Loucy (cell line): Measurements from ENCODE around the gene RPS24.

Experiments used
- EZH2phosphoT487 ChIP-seq: fragments of 200-600 bp; IDR thresholded peaks from 2 replicates; pipeline ENCODE4 v1.6.1; 2018; ENCODE audit warnings: antibody characterized with exemption, mild to moderate bottlenecking, moderate library complexity, borderline replicate concordance
- TF ChIP-seq, protein P1 (sequence below): fragments of 200-600 bp; sonication (generic); conservative IDR thresholded peaks from 2 replicates; pipeline ENCODE4 v1.5.1; 2014; ENCODE audit warnings: mild to moderate bottlenecking, antibody characterized with exemption, low read length

DNA sequence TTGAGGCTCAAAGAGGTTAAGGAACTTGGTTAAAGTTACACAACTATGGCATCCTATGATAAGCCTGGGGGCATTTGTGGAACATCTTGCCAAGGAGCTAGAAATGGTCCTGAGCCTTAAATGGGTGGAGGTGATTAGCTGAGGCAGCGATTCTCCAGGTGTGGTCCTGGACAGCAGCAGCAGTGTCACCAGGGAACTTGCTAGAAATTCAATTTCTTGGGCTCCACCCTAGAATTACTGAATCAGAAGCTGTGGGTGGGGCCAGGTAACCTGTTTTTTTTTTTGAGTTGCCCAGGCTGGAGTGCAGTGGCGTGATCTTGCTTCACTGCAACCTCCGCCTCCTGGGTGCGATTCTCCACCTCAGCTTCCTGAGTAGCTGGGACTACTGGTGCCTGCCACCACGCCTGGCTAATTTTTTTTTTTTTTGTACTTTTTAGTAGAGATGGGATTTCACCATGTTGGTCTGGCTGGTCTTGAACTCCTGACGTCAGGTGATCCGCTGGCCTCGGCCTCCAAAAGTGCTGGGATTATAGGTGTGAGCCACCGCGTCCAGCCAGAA lies 13.1 kb downstream of the RPS24 start:
- TF ChIP-seq, protein P1, sequence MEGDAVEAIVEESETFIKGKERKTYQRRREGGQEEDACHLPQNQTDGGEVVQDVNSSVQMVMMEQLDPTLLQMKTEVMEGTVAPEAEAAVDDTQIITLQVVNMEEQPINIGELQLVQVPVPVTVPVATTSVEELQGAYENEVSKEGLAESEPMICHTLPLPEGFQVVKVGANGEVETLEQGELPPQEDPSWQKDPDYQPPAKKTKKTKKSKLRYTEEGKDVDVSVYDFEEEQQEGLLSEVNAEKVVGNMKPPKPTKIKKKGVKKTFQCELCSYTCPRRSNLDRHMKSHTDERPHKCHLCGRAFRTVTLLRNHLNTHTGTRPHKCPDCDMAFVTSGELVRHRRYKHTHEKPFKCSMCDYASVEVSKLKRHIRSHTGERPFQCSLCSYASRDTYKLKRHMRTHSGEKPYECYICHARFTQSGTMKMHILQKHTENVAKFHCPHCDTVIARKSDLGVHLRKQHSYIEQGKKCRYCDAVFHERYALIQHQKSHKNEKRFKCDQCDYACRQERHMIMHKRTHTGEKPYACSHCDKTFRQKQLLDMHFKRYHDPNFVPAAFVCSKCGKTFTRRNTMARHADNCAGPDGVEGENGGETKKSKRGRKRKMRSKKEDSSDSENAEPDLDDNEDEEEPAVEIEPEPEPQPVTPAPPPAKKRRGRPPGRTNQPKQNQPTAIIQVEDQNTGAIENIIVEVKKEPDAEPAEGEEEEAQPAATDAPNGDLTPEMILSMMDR, result no peak
- TF ChIP-seq EZH2phosphoT487, result no peak
